Coronary artery (tissue), 2 donors: Measurements from ENCODE around the gene CNOT1.

Experiments used
- DNase-seq: peaks from one replicate; pipeline ENCODE4 v3.0.0-alpha.2; 2017; ENCODE audit warnings: low spot score
- H3K27ac ChIP-seq, 2 donors: fragments of 200-600 bp; sonication (generic); one replicate each; pipeline ENCODE4 v1.5.1; 2016 to 2019
- H3K4me3 ChIP-seq: fragments of 200-600 bp; sonication (generic); 2 replicates; pipeline ENCODE4 v1.5.1; 2016; ENCODE audit warnings: mild to moderate bottlenecking, moderate library complexity
- CTCF ChIP-seq: fragments of 200-600 bp; sonication (generic); IDR thresholded peaks from one replicate; pipeline ENCODE4 v1.5.1; 2019; ENCODE audit warnings: antibody characterized with exemption

CNOT1 gene

GRCh38 chr16:58510776-58511628 lies 118.6 kb downstream of the CNOT1 start:
- DNase-seq = no peak
- no peak for TF ChIP-seq CTCF
- Histone ChIP-seq H3K4me3 (no peak overlapping the region), H3K27ac (no peak overlapping the region)

GRCh38 chr16:58510097-58510775 lies 119.4 kb downstream of the CNOT1 start:
- Histone ChIP-seq H3K4me3 (no peak overlapping the region), H3K27ac (no peak overlapping the region)
- TF ChIP-seq CTCF = no peak
- DNase-seq = no peak

- Histone ChIP-seq H3K27ac (no peak overlapping the region), H3K4me3 (no peak overlapping the region)
- no peak for DNase-seq
- TF ChIP-seq CTCF = no peak
Measured at GRCh38 chr16:58509256-58510096, 120.2 kb downstream of the CNOT1 start.

- TF ChIP-seq CTCF = no peak
- DNase-seq = no peak
Measured at GRCh38 chr16:58508671-58509251, 120.9 kb downstream of the CNOT1 start.

GRCh38 chr16:58507963-58508670 lies 121.5 kb downstream of the CNOT1 start:
- Histone ChIP-seq H3K27ac (no peak overlapping the region), H3K4me3 (no peak overlapping the region)
- no peak for DNase-seq
- TF ChIP-seq CTCF = no peak

More at GRCh38 chr16:58508671-58509251, 120.9 kb downstream of the CNOT1 start:
- Histone ChIP-seq H3K4me3 (no peak overlapping the region), H3K27ac (no peak overlapping the region)

- Histone ChIP-seq H3K4me3 (no peak overlapping the region), H3K27ac (no peak overlapping the region)
- no peak for TF ChIP-seq CTCF
- DNase-seq = no peak
Measured at GRCh38 chr16:58507195-58507962, 122.2 kb downstream of the CNOT1 start.
